Left lung (tissue), 10 donors: ENCODE results near the gene ITM2C. TPM values are rescaled to one million over a fixed set of nuclear protein-coding genes. Genes with fewer than 3 reads are reported as not detected.

Source experiments
- ATAC-seq: fragments of 200-7000 bp; cut with Tn5 transposase; one replicate; pipeline ENCODE4 v1.9.1; 2020; ENCODE audit warnings: moderate library complexity
- DNase-seq, 4 donors: peaks; one replicate each; pipeline ENCODE4 v3.0.0-alpha.2; 2013 to 2020
- H3K27ac ChIP-seq, 2 donors: fragments of 200-600 bp; sonication (generic) in 1 of 2; one replicate each; pipeline versions ENCODE4 v1.5.0 to v1.8.0; 2020 to 2021
- H3K27me3 ChIP-seq, 2 donors: fragments of 200-600 bp; sonication (generic) in 1 of 2; one replicate each; pipeline versions ENCODE4 v1.5.0 to v1.8.0; 2020 to 2021
- H3K36me3 ChIP-seq, 2 donors: fragments of 200-600 bp; sonication (generic) in 1 of 2; one replicate each; pipeline versions ENCODE4 v1.5.0 to v1.8.0; 2020 to 2021
- H3K4me1 ChIP-seq, 2 donors: fragments of 200-600 bp; one replicate each; pipeline ENCODE4 v1.8.0; 2021
- H3K4me3 ChIP-seq, 2 donors: fragments of 200-600 bp; sonication (generic) in 1 of 2; one replicate each; pipeline versions ENCODE4 v1.5.0 to v1.8.0; 2020 to 2021; ENCODE audit warnings: mild to moderate bottlenecking in 1 of 2
- H3K9me3 ChIP-seq, 2 donors: fragments of 200-600 bp; sonication (generic) in 1 of 2; one replicate each; pipeline versions ENCODE4 v1.5.0 to v1.8.0; 2020 to 2021
- intact Hi-C, 2 donors: fragments of 100-400 bp; cut with DNase I; formaldehyde crosslinking; loops; one replicate each; pipeline versions ENCODE4 v1.11.2 to v1.14.2; 2022
- polyA plus RNA-seq, 6 donors: library from polyadenylated mRNA; unstranded; fragments of 120-200 nt; gene quantifications; one replicate each; pipeline ENCODE4 v1.2.1, GENCODE V29; 2013; ENCODE audit not compliant: insufficient read length in 6 of 6
- total RNA-seq, 2 donors: library from RNA; stranded (reverse); fragmentation: NEBNext Ultra II Directional; extraction: Animal tissue kit (Norgen Biotek cat#: 25700); gene quantifications; one replicate each; pipeline ENCODE4 v1.2.1, GENCODE V29; 2021
- TF ChIP-seq, protein P1 (sequence below), 2 donors: fragments of 200-600 bp; sonication (generic) in 1 of 2; IDR thresholded peaks; one replicate each; pipeline versions ENCODE4 v1.5.0 to v1.8.0; 2021; ENCODE audit warnings: antibody characterized with exemption in 2 of 2
- donor health status: DM: no; HTN: yes; CAD: no.
- donor health status: DM: no; HTN: no; CAD: no.

Gene ITM2C
- total and polyA plus RNA-seq, 8 donors, result 32.0 to 356 (median 283) TPM

DNA sequence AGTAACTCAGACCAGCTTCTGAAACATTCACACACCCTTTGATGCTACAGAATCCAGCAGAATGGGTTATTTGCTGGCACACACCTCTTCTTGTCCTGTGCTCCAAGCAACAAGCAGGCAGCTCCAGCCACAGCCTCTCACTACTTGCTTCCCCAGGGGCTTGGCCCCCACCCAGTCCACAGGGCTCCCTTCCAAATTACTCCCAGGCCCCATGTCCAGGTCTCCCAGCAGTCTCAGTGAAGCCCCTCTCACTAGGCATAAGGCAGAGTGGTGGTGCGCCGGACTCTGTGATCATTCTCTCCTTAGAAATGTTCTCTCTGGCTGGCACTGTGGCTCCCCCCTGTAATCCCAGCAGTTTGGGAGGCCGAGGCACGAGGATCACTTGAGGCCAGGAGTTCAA, 25.9 kb downstream of the ITM2C start:
- Histone ChIP-seq H3K27ac (no peak overlapping the region), H3K36me3 (no peaks in the 10 kb centered on the region), H3K4me1 (no peaks in the 10 kb centered on the region), H3K4me3 (no peak overlapping the region), H3K27me3 (peaks cover 0 to 21% of the 10 kb centered on the region in 2 donors), H3K9me3 (no peaks in the 10 kb centered on the region)
- no peak for ATAC-seq
- DNase-seq, result no peak
- TF ChIP-seq, protein P1, sequence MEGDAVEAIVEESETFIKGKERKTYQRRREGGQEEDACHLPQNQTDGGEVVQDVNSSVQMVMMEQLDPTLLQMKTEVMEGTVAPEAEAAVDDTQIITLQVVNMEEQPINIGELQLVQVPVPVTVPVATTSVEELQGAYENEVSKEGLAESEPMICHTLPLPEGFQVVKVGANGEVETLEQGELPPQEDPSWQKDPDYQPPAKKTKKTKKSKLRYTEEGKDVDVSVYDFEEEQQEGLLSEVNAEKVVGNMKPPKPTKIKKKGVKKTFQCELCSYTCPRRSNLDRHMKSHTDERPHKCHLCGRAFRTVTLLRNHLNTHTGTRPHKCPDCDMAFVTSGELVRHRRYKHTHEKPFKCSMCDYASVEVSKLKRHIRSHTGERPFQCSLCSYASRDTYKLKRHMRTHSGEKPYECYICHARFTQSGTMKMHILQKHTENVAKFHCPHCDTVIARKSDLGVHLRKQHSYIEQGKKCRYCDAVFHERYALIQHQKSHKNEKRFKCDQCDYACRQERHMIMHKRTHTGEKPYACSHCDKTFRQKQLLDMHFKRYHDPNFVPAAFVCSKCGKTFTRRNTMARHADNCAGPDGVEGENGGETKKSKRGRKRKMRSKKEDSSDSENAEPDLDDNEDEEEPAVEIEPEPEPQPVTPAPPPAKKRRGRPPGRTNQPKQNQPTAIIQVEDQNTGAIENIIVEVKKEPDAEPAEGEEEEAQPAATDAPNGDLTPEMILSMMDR (IDR thresholded peaks at IDR 0.05), result no peak
- intact Hi-C loops, result no loop called here

GRCh38 chr2:230891064-230891463, 26.3 kb downstream of the ITM2C start:
- TF ChIP-seq, protein P1 (IDR thresholded peaks at IDR 0.05), result no peak
- intact Hi-C loops, result no loop called here
- Histone ChIP-seq H3K9me3 (no peaks in the 10 kb centered on the region), H3K36me3 (no peaks in the 10 kb centered on the region), H3K4me1 (no peaks in the 10 kb centered on the region), H3K27me3 (peaks cover 0 to 21% of the 10 kb centered on the region in 2 donors), H3K27ac (no peak overlapping the region), H3K4me3 (no peak overlapping the region)
- DNase-seq (no peak), ATAC-seq (no peak)

- Histone ChIP-seq H3K27ac (no peak overlapping the region), H3K36me3 (no peaks in the 10 kb centered on the region), H3K27me3 (peaks cover 0 to 21% of the 10 kb centered on the region in 2 donors), H3K9me3 (no peaks in the 10 kb centered on the region), H3K4me1 (no peaks in the 10 kb centered on the region), H3K4me3 (no peak overlapping the region)
- ATAC-seq (no peak), DNase-seq (no peak)
- intact Hi-C loops, result no loop called here
- TF ChIP-seq, protein P1 (IDR thresholded peaks at IDR 0.05), result no peak
Observed at GRCh38 chr2:230891509-230891908, 26.8 kb downstream of the ITM2C start.

GRCh38 chr2:230893338-230893737, 28.6 kb downstream of the ITM2C start:
- no peak overlapping the region for H3K27ac ChIP-seq
- no peak overlapping the region for H3K4me3 ChIP-seq
- no peak for ATAC-seq
- TF ChIP-seq, protein P1 (IDR thresholded peaks at IDR 0.05), result no peak
- no peak for DNase-seq
- no peaks in the 10 kb centered on the region for H3K4me1 ChIP-seq
- H3K27me3 ChIP-seq, result peaks cover 0 to 21% of the 10 kb centered on the region in 2 donors
- intact Hi-C loops, result no loop called here
- no peaks in the 10 kb centered on the region for H3K36me3 ChIP-seq
- no peaks in the 10 kb centered on the region for H3K9me3 ChIP-seq

- DNase-seq (no peak), ATAC-seq (peak; percentile 14)
- Histone ChIP-seq H3K9me3 (no peaks in the 10 kb centered on the region), H3K27me3 (peaks cover 0 to 17% of the 10 kb centered on the region in 2 donors), H3K27ac (no peak overlapping the region), H3K4me3 (no peak overlapping the region), H3K4me1 (no peaks in the 10 kb centered on the region), H3K36me3 (no peaks in the 10 kb centered on the region)
- intact Hi-C loops, result no loop called here
- TF ChIP-seq, protein P1 (IDR thresholded peaks at IDR 0.05), result no peak
Observed at GRCh38 chr2:230893841-230894781, 29.4 kb downstream of the ITM2C start.
